H9 (cell line): ENCODE data around the gene DLAT. TPM values are rescaled to one million over a fixed set of nuclear protein-coding genes. Genes with fewer than 3 reads are reported as not detected.

Experiments used
- DNase-seq: peaks from one replicate; pipeline ENCODE4 v3.0.0-alpha.2; 2017
- H2AFZ ChIP-seq: one replicate; pipeline ENCODE4 v1.6.1; 2013; ENCODE audit warnings: mild to moderate bottlenecking, low read length, control low read depth, moderate library complexity
- H2AK5ac ChIP-seq: 2 replicates; pipeline ENCODE4 v1.6.1; 2013; ENCODE audit warnings: low read length, control low read depth, mixed read lengths; ENCODE audit not compliant: insufficient read length
- H2BK120ac ChIP-seq: one replicate; pipeline ENCODE4 v1.6.1; 2013; ENCODE audit warnings: low read depth, mild to moderate bottlenecking, low read length, control low read depth, inconsistent platforms; ENCODE audit not compliant: poor library complexity, severe bottlenecking
- H2BK12ac ChIP-seq: 2 replicates; pipeline ENCODE4 v1.6.1; 2013; ENCODE audit warnings: low read length, control low read depth, mixed read lengths, low read depth; ENCODE audit not compliant: insufficient read length
- H2BK15ac ChIP-seq: 2 replicates; pipeline ENCODE4 v1.6.1; 2013; ENCODE audit warnings: low read depth, low read length, control low read depth
- H2BK20ac ChIP-seq: one replicate; pipeline ENCODE4 v1.6.1; 2013; ENCODE audit warnings: low read depth, mild to moderate bottlenecking, low read length, control low read depth, inconsistent platforms; ENCODE audit not compliant: poor library complexity, severe bottlenecking
- H2BK5ac ChIP-seq: 2 replicates; pipeline ENCODE4 v1.6.1; 2013; ENCODE audit warnings: low read length, control low read depth, mixed read lengths; ENCODE audit not compliant: insufficient read length
- H3K14ac ChIP-seq: 2 replicates; pipeline ENCODE4 v1.6.1; 2013; ENCODE audit warnings: low read length, control low read depth; ENCODE audit not compliant: insufficient read depth
- H3K18ac ChIP-seq: 2 replicates; pipeline ENCODE4 v1.6.1; 2013; ENCODE audit warnings: low read depth, mild to moderate bottlenecking, mixed read lengths, low read length, control low read depth; ENCODE audit not compliant: insufficient read length
- H3K23ac ChIP-seq: 2 replicates; pipeline ENCODE4 v1.6.1; 2013; ENCODE audit warnings: low read length, control low read depth, mixed read lengths, low read depth; ENCODE audit not compliant: insufficient read length
- H3K23me2 ChIP-seq: 2 replicates; pipeline ENCODE4 v1.6.1; 2013; ENCODE audit warnings: low read depth, mild to moderate bottlenecking, mixed read lengths, low read length, control low read depth; ENCODE audit not compliant: insufficient read length, poor library complexity, severe bottlenecking
- H3K27ac ChIP-seq: 2 replicates; pipeline ENCODE4 v1.5.1; 2013; ENCODE audit warnings: low read length, control low read depth, mixed read lengths, low read depth; ENCODE audit not compliant: insufficient read length
- H3K27me3 ChIP-seq: 2 replicates; pipeline ENCODE4 v1.6.1; 2013; ENCODE audit warnings: low read length, control low read depth, inconsistent platforms; ENCODE audit not compliant: insufficient read depth
- H3K4ac ChIP-seq: 2 replicates; pipeline ENCODE4 v1.6.1; 2013; ENCODE audit warnings: low read depth, mild to moderate bottlenecking, control low read depth, inconsistent platforms, low read length, moderate library complexity
- H3K4me1 ChIP-seq: 2 replicates; pipeline ENCODE4 v1.6.1; 2013; ENCODE audit warnings: low read length, control low read depth, inconsistent platforms; ENCODE audit not compliant: insufficient read depth
- H3K4me2 ChIP-seq: 2 replicates; pipeline ENCODE4 v1.6.1; 2013; ENCODE audit warnings: low read length, control low read depth, mixed read lengths; ENCODE audit not compliant: insufficient read length, insufficient read depth
- H3K56ac ChIP-seq: 2 replicates; pipeline ENCODE4 v1.6.1; 2013; ENCODE audit warnings: low read depth, mild to moderate bottlenecking, mixed read lengths, low read length, control low read depth; ENCODE audit not compliant: insufficient read length
- H3K79me1 ChIP-seq: 2 replicates; pipeline ENCODE4 v1.6.1; 2013; ENCODE audit warnings: low read depth, mild to moderate bottlenecking, moderate library complexity, low read length, control low read depth, inconsistent platforms; ENCODE audit not compliant: insufficient read depth, poor library complexity, severe bottlenecking
- H3K79me2 ChIP-seq: 2 replicates; pipeline ENCODE4 v1.6.1; 2013; ENCODE audit warnings: low read length, control low read depth, inconsistent platforms; ENCODE audit not compliant: insufficient read depth
- H3K9ac ChIP-seq: 2 replicates; pipeline ENCODE4 v1.6.1; 2013; ENCODE audit warnings: low read length, control low read depth, mixed read lengths; ENCODE audit not compliant: insufficient read length; ENCODE audit errors: extremely low read depth
- H3K9me3 ChIP-seq: one replicate; pipeline ENCODE4 v1.6.1; 2013; ENCODE audit warnings: low read depth, low read length, inconsistent platforms; ENCODE audit not compliant: control insufficient read depth
- H3T11ph ChIP-seq: one replicate; pipeline ENCODE4 v1.6.1; 2013; ENCODE audit warnings: mild to moderate bottlenecking, low read length, control low read depth, inconsistent platforms
- H4K20me1 ChIP-seq: one replicate; pipeline ENCODE4 v1.6.1; 2013; ENCODE audit not compliant: control insufficient read depth, insufficient read length, insufficient read depth
- H4K5ac ChIP-seq: 2 replicates; pipeline ENCODE4 v1.6.1; 2013; ENCODE audit warnings: low read depth, mild to moderate bottlenecking, mixed read lengths, low read length, control low read depth; ENCODE audit not compliant: insufficient read length
- H4K8ac ChIP-seq: replicated peaks from 2 replicates; pipeline ENCODE4 v1.6.1; 2013; ENCODE audit warnings: low read length, control low read depth, mixed read lengths, low read depth; ENCODE audit not compliant: insufficient read length
- H4K91ac ChIP-seq: 2 replicates; pipeline ENCODE4 v1.6.1; 2013; ENCODE audit warnings: low read depth, mild to moderate bottlenecking, moderate library complexity, mixed read lengths, low read length, control low read depth; ENCODE audit not compliant: insufficient read length
- H3K27ac Mint-ChIP-seq, 3 experiments: 2 replicates in 2 of 3; 3 replicates in 1 of 3; pipeline ENCODE4 v1.8.0; 2020 to 2021; ENCODE audit warnings: mixed read lengths in 3 of 3, mild to moderate bottlenecking in 1 of 3, moderate library complexity in 1 of 3
- H3K27me3 Mint-ChIP-seq: 2 replicates; pipeline ENCODE4 v1.8.0; 2021; ENCODE audit warnings: low read depth, mild to moderate bottlenecking, moderate library complexity, mixed read lengths
- H3K36me3 Mint-ChIP-seq, 3 experiments: 2 replicates in 2 of 3; 3 replicates in 1 of 3; pipeline ENCODE4 v1.8.0; 2020 to 2021; ENCODE audit warnings: low read depth in 3 of 3, mixed read lengths in 3 of 3; ENCODE audit not compliant: insufficient read depth in 1 of 3
- H3K4me1 Mint-ChIP-seq, 2 experiments: 2 replicates each; pipeline ENCODE4 v1.8.0; 2020; ENCODE audit warnings: mixed read lengths in 2 of 2
- H3K4me3 Mint-ChIP-seq, 2 experiments: 2 replicates in 1 of 2; 3 replicates in 1 of 2; pipeline ENCODE4 v1.8.0; 2020 to 2021; ENCODE audit warnings: mild to moderate bottlenecking in 2 of 2, mixed read lengths in 2 of 2, moderate library complexity in 1 of 2
- H3K9me3 Mint-ChIP-seq, 2 experiments: 2 replicates in 1 of 2; 3 replicates in 1 of 2; pipeline ENCODE4 v1.8.0; 2020; ENCODE audit warnings: mild to moderate bottlenecking in 2 of 2, mixed read lengths in 2 of 2, moderate library complexity in 1 of 2
- CTCF ChIP-seq: fragments of 200-600 bp; sonication (generic); conservative IDR thresholded peaks from 3 replicates; pipeline ENCODE4 v1.8.0; 2021; ENCODE audit warnings: antibody characterized with exemption, mild to moderate bottlenecking
- WGBS: extraction: QIAGEN DNeasy Blood & Tissue Kit; methylation state at CpG from one replicate; pipeline ENCODE4 v1.1.7; 2013; ENCODE audit warnings: missing lambda C conversion rate, low lambda C conversion rate, mixed read lengths; ENCODE audit not compliant: insufficient read length; ENCODE audit errors: extremely low coverage; 5-methylcytosine and 5-hydroxymethylcytosine counted together
- total RNA-seq: library from RNA; stranded (reverse); gene quantifications from 2 replicates; pipeline ENCODE4 v1.2.1, GENCODE V29; 2021

DLAT gene
- total RNA-seq, 1 experiment from 2014 or later = 58.4 TPM

- Histone ChIP-seq H3K56ac (no peak overlapping the region), H3K79me2 (no peaks in the 10 kb centered on the region), H3K27ac (peak overlapping the region; percentile 89), H3K27me3 (no peaks in the 10 kb centered on the region), H3K9me3 (no peaks in the 10 kb centered on the region), H2BK20ac (no peak overlapping the region), H3K4me1 (peaks cover 8% of the 10 kb centered on the region; the same call in 1 of the 2 replicates), H3K23ac (no peak overlapping the region), H2BK12ac (no peak overlapping the region), H3K9ac (peak overlapping the region; percentile 57), H2BK5ac (peak overlapping the region; percentile 32), H4K20me1 (no peaks in the 10 kb centered on the region), H2AK5ac (no peak overlapping the region), H2BK15ac (no peak overlapping the region), H3T11ph (no peak overlapping the region), H3K14ac (peak overlapping the region; percentile 61; the same call in 1 of the 2 replicates), H4K91ac (no peak overlapping the region), H3K4ac (no peak overlapping the region; the same call in 1 of the 2 replicates), H3K79me1 (no peaks in the 10 kb centered on the region), H4K8ac (peak overlapping the region; percentile 34), H3K18ac (peak overlapping the region; percentile 76), H3K23me2 (peaks cover 3% of the 10 kb centered on the region), H2AFZ (no peak overlapping the region), H4K5ac (peak overlapping the region; percentile 19), H3K4me2 (peak overlapping the region; percentile 58), H2BK120ac (peak overlapping the region; percentile 62)
- Mint-ChIP-seq H3K4me1 (peaks cover 51 to 59% of the 10 kb centered on the region in 2 experiments), H3K36me3 (peaks cover 7 to 23% (median 21%) of the 10 kb centered on the region in 3 experiments; a peak in 5 of 7 replicates), H3K27ac (peak overlapping the region; percentile 98 to 100 (median 100)), H3K4me3 (peak overlapping the region; percentile 63 to 74), H3K9me3 (no peaks in the 10 kb centered on the region), H3K27me3 (peaks cover 2% of the 10 kb centered on the region; the same call in 1 of the 2 replicates)
- TF ChIP-seq CTCF = no peak
- no peak for DNase-seq
- no CpG with 5 or more reads among the region's 5 CpGs for WGBS
Observed at GRCh38 chr11:111982541-111983186, 42.5 kb upstream of the DLAT start.
